Prostate gland (tissue), 2 donors: ENCODE data around the gene SEMA6A.

Experiments used
- CTCF ChIP-seq, 4 experiments: fragments of 200-600 bp in 2 of 4; fragments of 450-650 bp in 2 of 4; sonication (generic) in 2 of 4; IDR thresholded peaks; 1 replicate in 3 of 4; 2 replicates in 1 of 4; pipeline ENCODE4 v1.5.1; 2016 to 2019; ENCODE audit warnings: antibody characterized with exemption in 4 of 4, mild to moderate bottlenecking in 2 of 4, moderate library complexity in 2 of 4
- POLR2A ChIP-seq: fragments of 450-650 bp; IDR thresholded peaks from one replicate; pipeline ENCODE4 v1.6.1; 2016; ENCODE audit warnings: antibody characterized with exemption, mild to moderate bottlenecking

GRCh38 chr5:116448870-116449427 lies 125.7 kb downstream of the SEMA6A start:
- TF ChIP-seq POLR2A (no peak), CTCF (IDR thresholded peaks at IDR 0.05) (no peak)
